ENCODE results near the gene NIT1. TPM values are rescaled to one million over a fixed set of nuclear protein-coding genes. Genes with fewer than 3 reads are reported as not detected.

The NIT1 gene
- total and polyA plus RNA-seq, 2 donors from 2014 or later = 42.3 to 91.5 TPM

GRCh38 chr1:161160671-161161145 is 42.8 kb downstream of the NIT1 start:
- no peak overlapping the region for H3K27ac ChIP-seq (ENCODE audit: low read depth in 2 of 2, low read length in 2 of 2)
- H3K4me3 ChIP-seq (ENCODE audit: low read length in 3 of 3) = no peak overlapping the region
- no peak overlapping the region for H3K9ac ChIP-seq (ENCODE audit: low read length in 3 of 3)
- FAIRE-seq (no peak), DNase-seq (peak in 2 of 5 donors; percentile 61 to 74)
- H3K36me3 ChIP-seq (ENCODE audit: control insufficient read depth in 2 of 3, insufficient read depth in 3 of 3, low read length in 3 of 3) = peaks cover 4 to 14% (median 8%) of the 10 kb centered on the region in 3 donors
- H3K27me3 ChIP-seq (ENCODE audit: control insufficient read depth, insufficient read depth, low read length) = no peaks in the 10 kb centered on the region
- no peak for TF ChIP-seq CTCF (IDR thresholded peaks at IDR 0.05; ENCODE audit: borderline replicate concordance, extremely low read depth, insufficient read depth)
- no peaks in the 10 kb centered on the region for H3K9me3 ChIP-seq (ENCODE audit: control insufficient read depth in 2 of 3, insufficient read depth in 1 of 3, low read length in 3 of 3)
- peaks cover 0 to 15% (median 11%) of the 10 kb centered on the region in 3 donors for H3K4me1 ChIP-seq (ENCODE audit: control insufficient read depth in 2 of 3, insufficient read depth in 2 of 3, low read depth in 1 of 3, low read length in 3 of 3)
- intact Hi-C loops (cut with DNase I) = no loop called here

GRCh38 chr1:161161652-161162051 is 43.7 kb downstream of the NIT1 start:
- H3K36me3 ChIP-seq (ENCODE audit: control insufficient read depth in 2 of 3, insufficient read depth in 3 of 3, low read length in 3 of 3) = peaks cover 4 to 14% (median 8%) of the 10 kb centered on the region in 3 donors
- no peaks in the 10 kb centered on the region for H3K9me3 ChIP-seq (ENCODE audit: control insufficient read depth in 2 of 3, insufficient read depth in 1 of 3, low read length in 3 of 3)
- H3K4me3 ChIP-seq (ENCODE audit: low read length in 3 of 3) = no peak overlapping the region
- H3K4me1 ChIP-seq (ENCODE audit: control insufficient read depth in 2 of 3, insufficient read depth in 2 of 3, low read depth in 1 of 3, low read length in 3 of 3) = peaks cover 0 to 16% (median 11%) of the 10 kb centered on the region in 3 donors
- no peak overlapping the region for H3K27ac ChIP-seq (ENCODE audit: low read depth in 2 of 2, low read length in 2 of 2)
- intact Hi-C loops (cut with DNase I) = no loop called here
- DNase-seq (no peak), FAIRE-seq (no peak)
- H3K9ac ChIP-seq (ENCODE audit: low read length in 3 of 3) = no peak overlapping the region
- no peaks in the 10 kb centered on the region for H3K27me3 ChIP-seq (ENCODE audit: control insufficient read depth, insufficient read depth, low read length)
- TF ChIP-seq CTCF (IDR thresholded peaks at IDR 0.05; ENCODE audit: borderline replicate concordance, extremely low read depth, insufficient read depth) = no peak

- no peaks in the 10 kb centered on the region for H3K9me3 ChIP-seq (ENCODE audit: control insufficient read depth in 2 of 3, insufficient read depth in 1 of 3, low read length in 3 of 3)
- DNase-seq = no peak
- no peak for TF ChIP-seq CTCF (IDR thresholded peaks at IDR 0.05; ENCODE audit: borderline replicate concordance, extremely low read depth, insufficient read depth)
- H3K36me3 ChIP-seq (ENCODE audit: control insufficient read depth in 2 of 3, insufficient read depth in 3 of 3, low read length in 3 of 3) = peaks cover 4 to 14% (median 8%) of the 10 kb centered on the region in 3 donors
- H3K27ac ChIP-seq (ENCODE audit: low read depth in 2 of 2, low read length in 2 of 2) = no peak overlapping the region
- intact Hi-C loops (cut with DNase I) = no loop called here
- no peak overlapping the region for H3K9ac ChIP-seq (ENCODE audit: low read length in 3 of 3)
- H3K27me3 ChIP-seq (ENCODE audit: control insufficient read depth, insufficient read depth, low read length) = no peaks in the 10 kb centered on the region
- peaks cover 0 to 20% (median 11%) of the 10 kb centered on the region in 3 donors for H3K4me1 ChIP-seq (ENCODE audit: control insufficient read depth in 2 of 3, insufficient read depth in 2 of 3, low read depth in 1 of 3, low read length in 3 of 3)
- FAIRE-seq = no peak
- no peak overlapping the region for H3K4me3 ChIP-seq (ENCODE audit: low read length in 3 of 3)
These were observed 44.1 kb downstream of the NIT1 start for GRCh38 chr1:161162052-161162451.

- H3K4me1 ChIP-seq (ENCODE audit: control insufficient read depth in 2 of 3, insufficient read depth in 2 of 3, low read depth in 1 of 3, low read length in 3 of 3) = peaks cover 0 to 23% (median 11%) of the 10 kb centered on the region in 3 donors
These were observed 44.9 kb downstream of the NIT1 start for GRCh38 chr1:161162806-161163205.

More at GRCh38 chr1:161162806-161163205, 44.9 kb downstream of the NIT1 start:
- Histone ChIP-seq H3K27me3 (ENCODE audit: control insufficient read depth, insufficient read depth, low read length) (no peaks in the 10 kb centered on the region), H3K36me3 (ENCODE audit: control insufficient read depth in 2 of 3, insufficient read depth in 3 of 3, low read length in 3 of 3) (peaks cover 4 to 14% (median 8%) of the 10 kb centered on the region in 3 donors), H3K27ac (ENCODE audit: low read depth in 2 of 2, low read length in 2 of 2) (no peak overlapping the region), H3K9me3 (ENCODE audit: control insufficient read depth in 2 of 3, insufficient read depth in 1 of 3, low read length in 3 of 3) (no peaks in the 10 kb centered on the region), H3K9ac (ENCODE audit: low read length in 3 of 3) (no peak overlapping the region), H3K4me3 (ENCODE audit: low read length in 3 of 3) (no peak overlapping the region)
- DNase-seq (no peak), FAIRE-seq (no peak)
- TF ChIP-seq CTCF (IDR thresholded peaks at IDR 0.05; ENCODE audit: borderline replicate concordance, extremely low read depth, insufficient read depth) = no peak
- intact Hi-C loops (cut with DNase I) = no loop called here
